ENCODE measurements around the gene ARMH4. TPM values are rescaled to one million over a fixed set of nuclear protein-coding genes. Genes with fewer than 3 reads are reported as not detected.

Gene ARMH4
- polyA plus RNA-seq, 3 donors = 0.07 TPM; not detected in 2

- Mint-ChIP-seq H3K36me3 (no peaks in the 10 kb centered on the region), H3K27me3 (ENCODE audit: low read depth in 3 of 3) (peaks cover 41 to 60% (median 43%) of the 10 kb centered on the region in 3 donors), H3K9me3 (peaks cover 0 to 9% (median 0%) of the 10 kb centered on the region in 7 donors), H3K27ac (no peak overlapping the region), H3K4me1 (peaks cover 16% of the 10 kb centered on the region), H3K4me3 (peak overlapping the region; percentile 80 to 92)
- H2AFZ ChIP-seq (ENCODE audit: insufficient read depth, low read depth, low read length, poor library complexity, severe bottlenecking) = peak overlapping the region; percentile 83
- no peaks in the 10 kb centered on the region for H4K20me1 ChIP-seq (ENCODE audit: insufficient read depth, low read length)
- H3K9ac ChIP-seq (ENCODE audit: insufficient read depth, low read length, poor library complexity, severe bottlenecking) = peak overlapping the region; percentile 56
- intact Hi-C loops (cut with micrococcal nuclease) = no loop called here
- WGBS (ENCODE audit: insufficient coverage) = 4% methylated on average over 49 of the region's 56 CpGs
- H3K36me3 ChIP-seq (replicated peaks in 1 of 2; ENCODE audit: control insufficient read depth in 1 of 2, insufficient read depth in 2 of 2, low read length in 2 of 2) = no peaks in the 10 kb centered on the region
- H3K27ac ChIP-seq (ENCODE audit: low read depth in 1 of 2, low read length in 2 of 2) = no peak overlapping the region
- H3K9me3 ChIP-seq (replicated peaks in 1 of 2; ENCODE audit: control insufficient read depth in 1 of 2, insufficient read depth in 1 of 2, low read length in 2 of 2) = peaks cover 0 to 6% of the 10 kb centered on the region in 2 donors
- peak overlapping the region; percentile 96 for H3K4me2 ChIP-seq (replicated peaks; ENCODE audit: extremely low read depth, low read length, poor library complexity, severe bottlenecking)
- no peak for TF ChIP-seq CTCF (IDR thresholded peaks at IDR 0.05)
- H3K27me3 ChIP-seq (ENCODE audit: control insufficient read depth in 2 of 2, insufficient read depth in 2 of 2, low read length in 2 of 2) = peaks cover 34 to 53% of the 10 kb centered on the region in 2 donors
- DNase-seq = no peak
- H3K79me2 ChIP-seq (ENCODE audit: insufficient read depth, low read length) = no peaks in the 10 kb centered on the region
- H3K4me3 ChIP-seq (replicated peaks in 1 of 3; ENCODE audit: low read depth in 2 of 3, low read length in 3 of 3) = peak overlapping the region; percentile 27 to 82 (median 29)
- peaks cover 13 to 18% of the 10 kb centered on the region in 2 donors for H3K4me1 ChIP-seq (ENCODE audit: control insufficient read depth in 1 of 2, insufficient read depth in 2 of 2, low read length in 2 of 2)
Observed at GRCh38 chr14:58151133-58152013, 640 bp downstream of the ARMH4 start.

- H3K27ac ChIP-seq (ENCODE audit: low read depth in 1 of 2, low read length in 2 of 2) = no peak overlapping the region
- H3K9me3 ChIP-seq (replicated peaks in 1 of 2; ENCODE audit: control insufficient read depth in 1 of 2, insufficient read depth in 1 of 2, low read length in 2 of 2) = peaks cover 0 to 6% of the 10 kb centered on the region in 2 donors
- Mint-ChIP-seq H3K36me3 (no peaks in the 10 kb centered on the region), H3K27ac (no peak overlapping the region), H3K9me3 (peaks cover 0 to 4% (median 0%) of the 10 kb centered on the region in 7 donors), H3K27me3 (ENCODE audit: low read depth in 3 of 3) (peaks cover 39 to 58% (median 41%) of the 10 kb centered on the region in 3 donors), H3K4me1 (peaks cover 16% of the 10 kb centered on the region), H3K4me3 (peak overlapping the region in 1 of 2 donors; percentile 92)
- H2AFZ ChIP-seq (ENCODE audit: insufficient read depth, low read depth, low read length, poor library complexity, severe bottlenecking) = no peak overlapping the region
- whole genome bisulfite sequencing (ENCODE audit: insufficient coverage) = no CpG with 5 or more reads among the region's 6 CpGs
- H4K20me1 ChIP-seq (ENCODE audit: insufficient read depth, low read length) = no peaks in the 10 kb centered on the region
- no peak overlapping the region for H3K9ac ChIP-seq (ENCODE audit: insufficient read depth, low read length, poor library complexity, severe bottlenecking)
- peaks cover 36 to 53% of the 10 kb centered on the region in 2 donors for H3K27me3 ChIP-seq (ENCODE audit: control insufficient read depth in 2 of 2, insufficient read depth in 2 of 2, low read length in 2 of 2)
- peaks cover 13 to 18% of the 10 kb centered on the region in 2 donors for H3K4me1 ChIP-seq (ENCODE audit: control insufficient read depth in 1 of 2, insufficient read depth in 2 of 2, low read length in 2 of 2)
- H3K79me2 ChIP-seq (ENCODE audit: insufficient read depth, low read length) = no peaks in the 10 kb centered on the region
- no peak overlapping the region for H3K4me3 ChIP-seq (replicated peaks in 1 of 3; ENCODE audit: low read depth in 2 of 3, low read length in 3 of 3)
- DNase-seq = no peak
- intact Hi-C loops (cut with micrococcal nuclease) = no loop called here
- no peak overlapping the region for H3K4me2 ChIP-seq (replicated peaks; ENCODE audit: extremely low read depth, low read length, poor library complexity, severe bottlenecking)
- no peak for TF ChIP-seq CTCF (IDR thresholded peaks at IDR 0.05)
- H3K36me3 ChIP-seq (replicated peaks in 1 of 2; ENCODE audit: control insufficient read depth in 1 of 2, insufficient read depth in 2 of 2, low read length in 2 of 2) = no peaks in the 10 kb centered on the region
Observed at GRCh38 chr14:58150243-58150805, 1.7 kb downstream of the ARMH4 start.

All from CD14-positive monocyte (primary cell).